Pancreas (tissue), 10 donors: ENCODE measurements around the gene SLC25A15. TPM values are rescaled to one million over a fixed set of nuclear protein-coding genes. Genes with fewer than 3 reads are reported as not detected.

Experiments
- ATAC-seq, 4 donors: fragments of 200-7000 bp; cut with Tn5 transposase; one replicate each; pipeline versions ENCODE4 v1.8.0 to v1.9.1; 2020; ENCODE audit warnings: mild to moderate bottlenecking in 4 of 4, moderate library complexity in 4 of 4
- DNase-seq, 6 donors: peaks; one replicate each; pipeline ENCODE4 v3.0.0-alpha.2; 2020
- FAIRE-seq: peaks from 2 replicates; lab custom pipeline; 2012; peaks lifted over from hg19 to GRCh38; lab: Jason Lieb, UNC
- H3K27ac ChIP-seq, 4 donors: fragments of 200-600 bp; sonication (generic); 1 replicate in 3 of 4; 2 replicates in 1 of 4; pipeline versions ENCODE4 v1.5.0 to v1.8.0; 2020
- H3K27me3 ChIP-seq, 4 donors: fragments of 200-600 bp; one replicate each; pipeline ENCODE4 v1.8.0; 2021
- H3K36me3 ChIP-seq, 3 donors: fragments of 200-600 bp; sonication (generic) in 1 of 3; one replicate each; pipeline versions ENCODE4 v1.5.0 to v1.8.0; 2020 to 2021
- H3K4me1 ChIP-seq, 3 donors: fragments of 200-600 bp; one replicate each; pipeline ENCODE4 v1.8.0; 2021
- H3K4me3 ChIP-seq, 4 donors: fragments of 200-600 bp; sonication (generic) in 2 of 4; one replicate each; pipeline versions ENCODE4 v1.5.0 to v1.8.0; 2020 to 2021
- H3K9me3 ChIP-seq, 4 donors: fragments of 200-600 bp; one replicate each; pipeline ENCODE4 v1.8.0; 2021
- CTCF ChIP-seq, 4 donors: fragments of 200-600 bp; sonication (generic) in 3 of 4; IDR thresholded peaks; one replicate each; pipeline versions ENCODE4 v1.5.0 to v1.8.0; 2021; ENCODE audit warnings: antibody characterized with exemption in 4 of 4
- WGBS, 2 donors: extraction: QIAGEN DNeasy Blood & Tissue Kit; methylation state at CpG; one replicate each; pipeline ENCODE4 v1.1.7; 2013; 5-methylcytosine and 5-hydroxymethylcytosine counted together
- intact Hi-C, 3 donors: fragments of 100-400 bp; cut with DNase I; formaldehyde crosslinking; loops; one replicate each; pipeline versions ENCODE4 v1.11.1 to v1.14.2; 2022
- polyA plus RNA-seq, 2 donors: library from polyadenylated mRNA; stranded (reverse); fragments of 200-250 nt; gene quantifications; one replicate each; pipeline ENCODE4 v1.2.3, GENCODE V29; 2013
- total RNA-seq, 6 donors: library from RNA; stranded (reverse); fragmentation: NEBNext Ultra II Directional in 4 of 6; extraction: Animal tissue kit (Norgen Biotek cat#: 25700) in 4 of 6; gene quantifications; one replicate each; pipeline versions ENCODE4 v1.2.1 to v1.2.4, GENCODE V29; 2021 to 2023
- donor health status: healthy with polysubstance abuse.
- donor health status: DM: no; HTN: no; CAD: no; lungs with moderate emphysema.
- donor health status: DM: no; HTN: no; CAD: no.
- donor health status: control.
- donor health status: control.
- donor health status: Bipolar disorder and iron deficiency.
- donor health status: DM: yes; HTN: yes; CAD: no.
- donor health status: DM: no; HTN: no; CAD: no.
- donor health status: DM: no; HTN: no; CAD: no.
- donor health status: DM: yes; HTN: yes; CAD: no.

The SLC25A15 gene
- total and polyA plus RNA-seq, 8 donors = 4.4 to 35.9 (median 14.4) TPM

- intact Hi-C loops = loop anchor here in 1 of 3 donors (10.0 kb wide), 1 partner anchor 125 kb away; no protein-coding TSS in a partner anchor
- Histone ChIP-seq H3K36me3 (no peaks in the 10 kb centered on the region), H3K4me3 (peak overlapping the region in 1 of 4 donors; percentile 2), H3K27ac (peak overlapping the region; percentile 25 to 93 (median 88)), H3K9me3 (no peaks in the 10 kb centered on the region), H3K4me1 (peaks cover 33 to 49% (median 38%) of the 10 kb centered on the region in 3 donors), H3K27me3 (no peaks in the 10 kb centered on the region)
- FAIRE-seq = no peak
- DNase-seq = no peak
- WGBS, 2 donors = 73 to 79% methylated on average over 4 of the region's 4 CpGs
- ATAC-seq = no peak
- no peak for TF ChIP-seq CTCF (IDR thresholded peaks at IDR 0.05)
These were observed 10.1 kb downstream of the SLC25A15 start for GRCh38 chr13:40799508-40799907.

DNA sequence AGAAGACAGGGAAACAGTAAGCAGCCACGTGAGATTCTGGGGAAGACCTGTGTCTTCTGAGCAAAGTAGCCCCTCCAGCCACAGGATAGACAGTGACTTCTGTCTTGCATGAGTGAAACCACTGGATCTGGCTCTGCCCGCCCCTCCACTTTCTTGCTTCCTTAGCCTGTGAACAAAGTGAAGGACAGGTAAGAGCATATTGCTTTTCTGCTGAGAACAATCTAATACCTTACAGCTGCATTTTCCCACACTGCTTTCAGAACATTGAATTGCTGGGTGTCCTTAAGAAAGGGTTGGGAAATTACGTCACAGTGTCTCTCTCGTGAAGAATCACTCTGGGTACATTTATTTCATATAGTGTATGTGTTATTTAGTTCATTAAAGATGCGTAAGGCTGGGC lies 11.1 kb downstream of the SLC25A15 start:
- Histone ChIP-seq H3K4me1 (peaks cover 36 to 53% (median 38%) of the 10 kb centered on the region in 3 donors), H3K9me3 (no peaks in the 10 kb centered on the region), H3K4me3 (peak overlapping the region in 2 of 4 donors; percentile 2 to 17), H3K27me3 (no peaks in the 10 kb centered on the region), H3K27ac (peak overlapping the region; percentile 63 to 93 (median 88)), H3K36me3 (peaks cover 0 to 8% (median 0%) of the 10 kb centered on the region in 3 donors)
- ATAC-seq (peak; percentile 56 to 66 (median 63)), FAIRE-seq (no peak), DNase-seq (peak in 4 of 6 donors; percentile 35 to 50 (median 42))
- intact Hi-C loops = no loop called here
- TF ChIP-seq CTCF (IDR thresholded peaks at IDR 0.05) = no peak
- WGBS, 2 donors = 34 to 39% methylated on average over 5 of the region's 5 CpGs

DNA sequence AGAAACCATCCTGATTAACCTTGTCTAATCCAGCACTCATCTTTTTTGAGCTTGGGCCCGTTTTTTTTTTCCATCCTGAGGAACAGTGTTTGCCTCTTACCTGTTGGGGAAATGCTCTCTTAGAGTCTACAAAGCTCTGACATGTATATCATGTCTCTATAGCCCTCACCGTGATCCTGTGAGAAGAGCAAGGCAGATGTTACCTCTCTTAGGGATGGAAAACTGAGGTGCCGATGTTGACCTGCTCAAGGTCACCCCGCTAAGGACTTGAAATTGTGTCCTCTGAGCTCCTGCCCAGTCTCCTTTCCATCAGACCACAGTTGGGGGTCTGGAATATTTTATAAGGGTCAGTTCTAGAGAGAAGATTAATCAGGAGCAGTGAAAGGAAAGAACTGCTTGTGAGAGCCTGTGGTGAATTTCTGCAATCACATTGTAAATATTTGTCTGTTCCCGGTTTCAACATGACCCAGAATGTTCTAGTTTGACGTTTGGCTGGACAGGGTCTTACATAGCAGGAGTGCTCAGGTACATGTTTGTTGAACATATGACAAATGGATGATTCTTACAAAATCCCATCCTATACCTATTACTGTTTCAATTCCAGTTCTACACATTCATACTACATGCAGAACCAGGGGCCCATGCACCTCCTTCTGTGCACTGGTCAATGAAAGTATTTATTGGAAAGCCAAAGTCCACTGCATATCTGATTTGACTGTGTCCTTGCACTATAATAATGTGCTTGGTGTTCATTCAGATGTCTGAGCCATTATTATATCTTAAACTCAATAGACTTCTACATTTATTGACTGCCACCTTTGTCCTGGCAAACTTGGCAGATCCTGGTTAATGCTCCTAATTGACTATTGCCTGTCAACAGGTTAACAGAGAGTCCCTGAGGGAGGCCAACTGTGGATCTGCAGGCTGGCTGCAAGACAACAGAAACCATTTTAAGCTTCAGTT lies 12.1 kb downstream of the SLC25A15 start:
- Histone ChIP-seq H3K9me3 (no peaks in the 10 kb centered on the region), H3K27ac (peak overlapping the region; percentile 67 to 93 (median 88)), H3K36me3 (peaks cover 0 to 9% (median 0%) of the 10 kb centered on the region in 3 donors), H3K4me1 (peaks cover 42 to 62% (median 46%) of the 10 kb centered on the region in 3 donors), H3K4me3 (peak overlapping the region in 2 of 4 donors; percentile 2 to 17), H3K27me3 (no peaks in the 10 kb centered on the region)
- intact Hi-C loops = no loop called here
- 31% methylated on average over 6 of the region's 6 CpGs for WGBS, 2 donors
- no peak for TF ChIP-seq CTCF (IDR thresholded peaks at IDR 0.05)
- FAIRE-seq (no peak), ATAC-seq (peak; percentile 62 to 78 (median 71)), DNase-seq (peak in 3 of 6 donors; percentile 35 to 59 (median 38))

DNA sequence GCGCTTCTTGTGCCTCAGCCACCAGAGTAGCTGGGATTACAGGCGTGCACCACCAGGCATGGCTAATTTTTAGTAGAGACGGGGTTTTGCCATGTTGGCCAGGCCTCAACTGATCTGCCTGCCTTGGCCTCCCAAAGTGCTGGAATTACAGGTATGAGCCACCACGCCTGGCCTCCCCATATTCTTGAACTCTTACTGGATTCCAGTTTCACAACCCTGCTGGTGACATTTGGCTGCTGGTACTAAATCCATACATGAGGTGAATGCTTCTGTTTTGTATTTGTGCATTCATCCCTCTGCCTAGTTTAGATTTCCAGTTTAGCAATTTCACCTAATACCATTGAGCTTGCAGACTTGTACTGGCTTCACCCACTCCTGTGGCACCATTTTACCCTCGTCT lies 13.9 kb downstream of the SLC25A15 start:
- WGBS, 2 donors = 94 to 95% methylated on average over 5 of the region's 5 CpGs
- peaks cover 36 to 55% (median 45%) of the 10 kb centered on the region in 3 donors for H3K4me1 ChIP-seq
- H3K9me3 ChIP-seq = no peaks in the 10 kb centered on the region
- ATAC-seq = no peak
- H3K27ac ChIP-seq = peak overlapping the region in 3 of 4 donors; percentile 85 to 93 (median 91)
- intact Hi-C loops = no loop called here
- TF ChIP-seq CTCF (IDR thresholded peaks at IDR 0.05) = no peak
- no peak overlapping the region for H3K4me3 ChIP-seq
- no peak for DNase-seq
- peaks cover 0 to 16% (median 2%) of the 10 kb centered on the region in 3 donors for H3K36me3 ChIP-seq
- no peak for FAIRE-seq
- H3K27me3 ChIP-seq = no peaks in the 10 kb centered on the region
